K562 (cell line): Measurements from ENCODE around the gene FBXL3. TPM values are rescaled to one million over a fixed set of nuclear protein-coding genes. Genes with fewer than 3 reads are reported as not detected.

Experiments
- ATAC-seq: fragments of 200-7000 bp; cut with Tn5 transposase; 3 replicates; pipeline ENCODE4 v1.9.1; 2020; ENCODE audit warnings: moderate library complexity
- BruUV-seq: library from RNA; stranded (reverse); fragments of 400-500 nt; replicated peaks from 2 replicates; lab custom pipeline; 2021; lab: Mats Ljungman, UMichigan
- CTCF ChIA-PET: fragments of 300-600 bp; formaldehyde crosslinking; extraction: SDS; loops from one replicate; lab custom pipeline; 2021; ENCODE audit warnings: low intra/inter-chr PET ratio; lab: Yijun Ruan, JAX
- POLR2A ChIA-PET: fragments of 300-600, 350-650 bp; sonication (Branson Sonifier 250); formaldehyde crosslinking; extraction: SDS; loops from one replicate; lab custom pipeline; 2021; ENCODE audit warnings: antibody characterized with exemption, inconsistent platforms; lab: Yijun Ruan, JAX
- DNase-seq, 4 experiments: peaks; one replicate each; pipeline versions ENCODE4 v3.0.0 to v3.0.0-alpha.2; 2011 to 2018; ENCODE audit warnings: low spot score in 3 of 4, mixed read lengths in 3 of 4; ENCODE audit errors: extremely low read depth in 1 of 4
- FAIRE-seq: peaks from 2 replicates; lab custom pipeline; 2011; peaks lifted over from hg19 to GRCh38; lab: Jason Lieb, UNC
- H2AFZ ChIP-seq: 2 replicates; pipeline ENCODE4 v1.6.0; 2011; ENCODE audit warnings: low read depth, low read length, control low read depth, inconsistent platforms
- H3K27ac ChIP-seq: fragments of 200-600 bp; 3 replicates; pipeline ENCODE4 v1.8.0; 2011; ENCODE audit warnings: low read depth, mild to moderate bottlenecking, control low read depth, inconsistent platforms, low read length, moderate library complexity, mixed read lengths; ENCODE audit errors: extremely low read depth
- H3K27me3 ChIP-seq, 2 experiments: fragments of 300-600 bp in 1 of 2; 2 replicates in 1 of 2; 3 replicates in 1 of 2; pipeline versions ENCODE4 v1.6.0 to v1.8.0; 2011; ENCODE audit warnings: inconsistent platforms in 2 of 2, low read length in 2 of 2, mild to moderate bottlenecking in 1 of 2, mixed read lengths in 1 of 2, moderate library complexity in 1 of 2; ENCODE audit not compliant: control insufficient read depth in 2 of 2, insufficient read depth in 2 of 2
- H3K36me3 ChIP-seq: fragments of 300-600 bp; 3 replicates; pipeline ENCODE4 v1.8.0; 2011; ENCODE audit warnings: mild to moderate bottlenecking, low read length, inconsistent platforms; ENCODE audit not compliant: control insufficient read depth, insufficient read depth
- H3K4me1 ChIP-seq, 2 experiments: fragments of 200-600 bp in 1 of 2; replicated peaks in 1 of 2; 2 replicates in 1 of 2; 3 replicates in 1 of 2; pipeline versions ENCODE4 v1.5.1 to v1.8.0; 2011; ENCODE audit warnings: inconsistent platforms in 2 of 2, low read length in 2 of 2, mild to moderate bottlenecking in 1 of 2, mixed read lengths in 1 of 2, moderate library complexity in 1 of 2; ENCODE audit not compliant: control insufficient read depth in 2 of 2, insufficient read depth in 2 of 2
- H3K4me2 ChIP-seq: 2 replicates; pipeline ENCODE4 v1.6.1; 2011; ENCODE audit warnings: low read length, control low read depth, inconsistent platforms, mixed read lengths; ENCODE audit not compliant: insufficient read depth
- H3K4me3 ChIP-seq: fragments of 200-600 bp; sonication (generic), shearing (Covaris generic); 2 replicates; pipeline ENCODE4 v1.5.1; 2016; ENCODE audit warnings: control low read depth, inconsistent platforms
- H3K79me2 ChIP-seq: fragments of 200-600 bp; 3 replicates; pipeline ENCODE4 v1.8.0; 2011; ENCODE audit warnings: low read length, inconsistent platforms; ENCODE audit not compliant: control insufficient read depth, insufficient read depth
- H3K9ac ChIP-seq, 2 experiments: 2 replicates each; pipeline versions ENCODE4 v1.6.0 to v1.6.1; 2011; ENCODE audit warnings: low read depth in 2 of 2, low read length in 2 of 2, control low read depth in 1 of 2, inconsistent platforms in 1 of 2, mild to moderate bottlenecking in 1 of 2, mixed read lengths in 1 of 2; ENCODE audit not compliant: insufficient read depth in 1 of 2
- H3K9me1 ChIP-seq: one replicate; pipeline ENCODE4 v1.6.0; 2011; ENCODE audit warnings: inconsistent platforms, mild to moderate bottlenecking, low read length, moderate library complexity; ENCODE audit not compliant: control insufficient read depth, insufficient read depth
- H3K9me3 ChIP-seq: replicated peaks from 2 replicates; pipeline ENCODE4 v1.5.1; 2011; ENCODE audit warnings: low read depth, low read length, inconsistent platforms; ENCODE audit not compliant: control insufficient read depth, insufficient read depth
- H4K20me1 ChIP-seq: replicated peaks from 2 replicates; pipeline ENCODE4 v1.6.1; 2011; ENCODE audit warnings: low read length, inconsistent platforms, mixed read lengths; ENCODE audit not compliant: control insufficient read depth, insufficient read depth
- ARID1B ChIP-seq: fragments of 450-650 bp; IDR thresholded peaks from 2 replicates; pipeline ENCODE4 v1.6.1; 2016; ENCODE audit warnings: antibody characterized with exemption, mild to moderate bottlenecking, inconsistent platforms
- FOXP1 ChIP-seq: sonication (generic); formaldehyde crosslinking; IDR thresholded peaks from 2 replicates; pipeline ENCODE4 v1.8.0; 2022; ENCODE audit warnings: mild to moderate bottlenecking, missing genetic modification reagents
- HNRNPH1 ChIP-seq: fragments of 200-400 bp; formaldehyde crosslinking; optimal IDR thresholded peaks from 2 replicates; pipeline ENCODE3; 2017; ENCODE audit warnings: low read depth, mild to moderate bottlenecking, low read length, moderate library complexity
- IRF9 ChIP-seq: fragments of 450-650 bp; IDR thresholded peaks from 2 replicates; pipeline ENCODE4 v1.6.1; 2016; ENCODE audit warnings: missing biosample characterization, missing genetic modification characterization
- LARP7 ChIP-seq: fragments of 450-650 bp; IDR thresholded peaks from 2 replicates; pipeline ENCODE4 v1.6.1; 2016
- MBD2 ChIP-seq: sonication (generic); IDR thresholded peaks from 2 replicates; pipeline ENCODE4 v1.6.1; 2016; ENCODE audit warnings: low read depth, borderline replicate concordance
- MYNN ChIP-seq, 2 experiments: sonication (generic); formaldehyde crosslinking in 1 of 2; IDR thresholded peaks; 2 replicates each; pipeline versions ENCODE4 v1.5.0 to v1.6.1; 2016 to 2020; ENCODE audit warnings: antibody characterized with exemption in 1 of 2, missing genetic modification reagents in 1 of 2
- RB1 ChIP-seq: fragments of 450-650 bp; IDR thresholded peaks from 2 replicates; pipeline ENCODE4 v1.6.1; 2017; ENCODE audit warnings: low read depth, mild to moderate bottlenecking
- STAG1 ChIP-seq: sonication (generic); formaldehyde crosslinking; IDR thresholded peaks from 2 replicates; pipeline ENCODE4 v1.5.0; 2020; ENCODE audit warnings: missing genetic modification reagents, borderline replicate concordance
- SUPT5H ChIP-seq: fragments of 450-650 bp; IDR thresholded peaks from 2 replicates; pipeline ENCODE4 v1.6.1; 2016
- TRIM24 ChIP-seq, 2 experiments: fragments of 450-650 bp; IDR thresholded peaks; 2 replicates each; pipeline ENCODE4 v1.6.1; 2016
- ZBTB34 ChIP-seq: fragments of 250-450 bp; sonication (Bioruptor Pico); IDR thresholded peaks from 2 replicates; pipeline ENCODE4 v1.8.0; 2021; ENCODE audit warnings: mild to moderate bottlenecking, moderate library complexity
- ZNF23 ChIP-seq: fragments of 250-450 bp; sonication (Bioruptor Pico); IDR thresholded peaks from 2 replicates; pipeline ENCODE4 v1.4.0; 2020; ENCODE audit warnings: mild to moderate bottlenecking
- ZNF57 ChIP-seq: fragments of 450-650 bp; formaldehyde crosslinking; IDR thresholded peaks from 2 replicates; pipeline ENCODE4 v1.4.0; 2020; ENCODE audit warnings: mild to moderate bottlenecking, moderate library complexity
- ZNF584 ChIP-seq: fragments of 200-800 bp; sonication (Bioruptor generic); IDR thresholded peaks from 2 replicates; pipeline ENCODE4 v1.6.1; 2016; ENCODE audit warnings: low read depth, mild to moderate bottlenecking, missing genetic modification characterization, missing compliant biosample characterization
- WGBS: fragments of 100-300 bp; shearing (Covaris generic); methylation state at CpG from one replicate; pipeline ENCODE4 v1.1.6; 2016; ENCODE audit warnings: low coverage, mixed read lengths; ENCODE audit not compliant: insufficient coverage; ENCODE audit errors: missing lambda C conversion rate; 5-methylcytosine and 5-hydroxymethylcytosine counted together
- in situ Hi-C: fragments of 300-500 bp; cut with MboI; formaldehyde crosslinking; loops from 4 replicates; pipeline ENCODE4 v1.15.0; 2018; ENCODE audit warnings: inconsistent platforms, mixed read lengths
- intact Hi-C: fragments of 100-400 bp; cut with micrococcal nuclease; formaldehyde crosslinking; loops from 2 replicates; pipeline ENCODE4 v1.14.2; 2022
- polyA plus RNA-seq, 8 experiments: library from polyadenylated mRNA; depleted of rRNA in 4 of 8; stranded (reverse) in 5 of 8; unstranded in 3 of 8; fragments of >200 nt; fragmentation: Nextera tagmentation in 2 of 8; fragmentation: Illumina TruSeq in 1 of 8; extraction: Ambion mirVana in 2 of 8; extraction: Trizol in 1 of 8; gene quantifications; 2 replicates each; pipeline versions ENCODE4 v1.2.1 to v1.2.3, GENCODE V29; 2011 to 2014; ENCODE audit warnings: inconsistent platforms in 1 of 8, missing spikeins in 1 of 8
- total RNA-seq, 7 experiments: library from RNA; depleted of rRNA in 6 of 7; stranded (reverse); fragments of >200 nt in 6 of 7; fragmentation: Illumina TruSeq in 2 of 7; extraction: Trizol in 2 of 7; gene quantifications; 2 replicates each; pipeline versions ENCODE4 v1.2.1 to v1.2.3, GENCODE V29; 2011 to 2021; ENCODE audit warnings: low replicate concordance in 1 of 7
- TF ChIP-seq, protein P1 (sequence below): sonication (generic); formaldehyde crosslinking; IDR thresholded peaks from 2 replicates; pipeline ENCODE4 v1.9.0; 2022; ENCODE audit warnings: mild to moderate bottlenecking, missing genetic modification reagents
- TF ChIP-seq, protein P2 (sequence below): fragments of 450-650 bp; formaldehyde crosslinking; IDR thresholded peaks from 2 replicates; pipeline ENCODE4 v1.4.0; 2020; ENCODE audit warnings: mild to moderate bottlenecking, moderate library complexity
- TF ChIP-seq, protein P3 (sequence below): fragments of 450-650 bp; formaldehyde crosslinking; IDR thresholded peaks from 2 replicates; pipeline ENCODE4 v1.4.0; 2022; ENCODE audit warnings: missing genetic modification characterization

Gene FBXL3
- total and polyA plus RNA-seq, 9 of the 15 experiments (the other 6 are each of a cell fraction or from before 2014, with no cell fraction given) = 3.8 to 16.4 (median 12.6) TPM

DNA sequence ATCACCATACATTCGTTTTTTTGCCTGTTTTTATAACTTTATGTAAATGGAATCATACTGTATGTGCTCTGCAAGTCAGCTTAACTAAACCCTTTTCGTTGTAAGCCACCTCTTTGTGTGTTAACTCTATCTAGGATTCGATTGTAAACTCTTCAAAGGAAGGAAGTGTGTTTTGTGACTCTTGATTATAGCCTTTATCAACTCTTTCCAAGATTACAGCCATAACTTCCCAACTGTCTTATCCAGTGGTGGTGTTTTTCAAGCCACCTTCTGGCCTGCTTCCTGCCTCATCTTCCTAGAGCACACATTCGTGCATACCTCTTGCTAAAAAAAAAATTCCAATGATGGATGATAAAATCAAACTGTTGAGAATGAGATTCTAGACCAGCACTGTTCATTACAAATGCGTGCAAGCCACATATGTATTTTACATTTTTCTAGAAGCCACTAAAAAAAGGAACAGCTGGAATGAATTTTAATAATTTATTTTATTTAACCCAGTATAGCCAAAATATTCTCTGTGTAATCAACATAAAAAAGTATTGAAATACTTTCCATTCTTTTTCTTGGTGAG is 12.0 kb upstream of the FBXL3 start:
- no TSS peak for BruUV-seq
- DNase-seq (no peak), ATAC-seq (no peak), FAIRE-seq (no peak)
- Histone ChIP-seq H3K9me1 (no peaks in the 10 kb centered on the region), H3K79me2 (no peaks in the 10 kb centered on the region), H3K36me3 (no peaks in the 10 kb centered on the region), H3K27ac (no peak overlapping the region), H3K4me2 (no peak overlapping the region), H2AFZ (no peak overlapping the region), H3K4me1 (no peaks in the 10 kb centered on the region; a peak in 1 of 5 replicates), H3K9me3 (no peaks in the 10 kb centered on the region), H4K20me1 (no peaks in the 10 kb centered on the region), H3K27me3 (no peaks in the 10 kb centered on the region), H3K9ac (no peak overlapping the region), H3K4me3 (no peak overlapping the region)
- WGBS = 2% methylated on average over 4 of the region's 5 CpGs
- ChIA-PET POLR2A (no interaction called here), CTCF (no interaction called here)
- intact Hi-C loops (no loop called here), in situ Hi-C loops (no loop called here)
- TF ChIP-seq SUPT5H (no peak), IRF9 (no peak), ZBTB34 (CRISPR knock-in tag) (no peak), MBD2 (no peak), FOXP1 (CRISPR knock-in tag) (no peak), HNRNPH1 (no peak), ARID1B (no peak), ZNF584 (CRISPR knock-in tag) (no peak), TRIM24 (IDR thresholded peaks at IDR 0.05) (no peak), RB1 (no peak), STAG1 (CRISPR knock-in tag) (no peak), MYNN (IDR thresholded peaks at IDR 0.05) (no peak), MYNN (CRISPR knock-in tag; IDR thresholded peaks at IDR 0.05) (no peak), LARP7 (no peak), ZNF23 (no peak), ZNF57 (CRISPR knock-in tag) (no peak)
- TF ChIP-seq, protein P1, sequence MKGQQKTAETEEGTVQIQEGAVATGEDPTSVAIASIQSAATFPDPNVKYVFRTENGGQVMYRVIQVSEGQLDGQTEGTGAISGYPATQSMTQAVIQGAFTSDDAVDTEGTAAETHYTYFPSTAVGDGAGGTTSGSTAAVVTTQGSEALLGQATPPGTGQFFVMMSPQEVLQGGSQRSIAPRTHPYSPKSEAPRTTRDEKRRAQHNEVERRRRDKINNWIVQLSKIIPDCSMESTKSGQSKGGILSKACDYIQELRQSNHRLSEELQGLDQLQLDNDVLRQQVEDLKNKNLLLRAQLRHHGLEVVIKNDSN = no peak
- TF ChIP-seq, protein P2, sequence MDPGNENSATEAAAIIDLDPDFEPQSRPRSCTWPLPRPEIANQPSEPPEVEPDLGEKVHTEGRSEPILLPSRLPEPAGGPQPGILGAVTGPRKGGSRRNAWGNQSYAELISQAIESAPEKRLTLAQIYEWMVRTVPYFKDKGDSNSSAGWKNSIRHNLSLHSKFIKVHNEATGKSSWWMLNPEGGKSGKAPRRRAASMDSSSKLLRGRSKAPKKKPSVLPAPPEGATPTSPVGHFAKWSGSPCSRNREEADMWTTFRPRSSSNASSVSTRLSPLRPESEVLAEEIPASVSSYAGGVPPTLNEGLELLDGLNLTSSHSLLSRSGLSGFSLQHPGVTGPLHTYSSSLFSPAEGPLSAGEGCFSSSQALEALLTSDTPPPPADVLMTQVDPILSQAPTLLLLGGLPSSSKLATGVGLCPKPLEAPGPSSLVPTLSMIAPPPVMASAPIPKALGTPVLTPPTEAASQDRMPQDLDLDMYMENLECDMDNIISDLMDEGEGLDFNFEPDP = no peak
- TF ChIP-seq, protein P3, sequence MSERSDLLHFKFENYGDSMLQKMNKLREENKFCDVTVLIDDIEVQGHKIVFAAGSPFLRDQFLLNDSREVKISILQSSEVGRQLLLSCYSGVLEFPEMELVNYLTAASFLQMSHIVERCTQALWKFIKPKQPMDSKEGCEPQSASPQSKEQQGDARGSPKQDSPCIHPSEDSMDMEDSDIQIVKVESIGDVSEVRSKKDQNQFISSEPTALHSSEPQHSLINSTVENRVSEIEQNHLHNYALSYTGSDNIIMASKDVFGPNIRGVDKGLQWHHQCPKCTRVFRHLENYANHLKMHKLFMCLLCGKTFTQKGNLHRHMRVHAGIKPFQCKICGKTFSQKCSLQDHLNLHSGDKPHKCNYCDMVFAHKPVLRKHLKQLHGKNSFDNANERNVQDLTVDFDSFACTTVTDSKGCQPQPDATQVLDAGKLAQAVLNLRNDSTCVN (CRISPR knock-in tag) = no peak
